Right lobe of liver (tissue), 4 donors: ENCODE data around the gene ECHDC3.

ENCODE experiments used
- POLR2A ChIP-seq: fragments of 450-650 bp; IDR thresholded peaks from one replicate; pipeline ENCODE4 v1.6.1; 2017; ENCODE audit warnings: antibody characterized with exemption, mild to moderate bottlenecking
- TF ChIP-seq, protein P1 (sequence below), 4 donors: fragments of 200-600 bp in 3 of 4; fragments of 450-650 bp in 1 of 4; IDR thresholded peaks; one replicate each; pipeline versions ENCODE4 v1.5.1 to v1.8.0; 2016 to 2022; ENCODE audit warnings: antibody characterized with exemption in 4 of 4, mild to moderate bottlenecking in 2 of 4
- donor health status: DM: no; HTN: no; CAD: no.
- donor health status: DM: no; HTN: no; CAD: no.
- donor health status: DM: no; HTN: yes; CAD: no.

DNA sequence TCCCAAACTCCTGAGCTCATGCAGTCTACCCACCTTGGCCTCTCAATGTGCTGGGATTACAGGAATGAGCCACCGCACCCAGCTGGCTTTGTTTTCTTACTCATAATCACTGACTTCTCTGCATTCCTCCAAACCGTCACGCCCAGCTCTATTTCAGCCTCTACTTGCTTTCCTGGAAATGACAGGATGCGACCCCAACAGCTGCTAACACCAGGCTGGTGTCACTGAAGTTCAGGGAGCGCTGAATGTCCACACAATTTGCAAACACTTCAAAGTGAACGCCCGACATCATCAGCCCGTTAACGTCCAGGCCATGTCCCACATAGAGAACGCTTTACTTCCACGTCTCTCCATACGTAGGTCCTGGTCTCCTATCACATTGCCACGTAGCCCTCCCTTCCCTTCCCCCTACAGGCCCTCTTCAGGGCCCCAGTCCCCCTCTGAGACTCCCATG, 68.2 kb downstream of the ECHDC3 start:
- TF ChIP-seq, protein P1, sequence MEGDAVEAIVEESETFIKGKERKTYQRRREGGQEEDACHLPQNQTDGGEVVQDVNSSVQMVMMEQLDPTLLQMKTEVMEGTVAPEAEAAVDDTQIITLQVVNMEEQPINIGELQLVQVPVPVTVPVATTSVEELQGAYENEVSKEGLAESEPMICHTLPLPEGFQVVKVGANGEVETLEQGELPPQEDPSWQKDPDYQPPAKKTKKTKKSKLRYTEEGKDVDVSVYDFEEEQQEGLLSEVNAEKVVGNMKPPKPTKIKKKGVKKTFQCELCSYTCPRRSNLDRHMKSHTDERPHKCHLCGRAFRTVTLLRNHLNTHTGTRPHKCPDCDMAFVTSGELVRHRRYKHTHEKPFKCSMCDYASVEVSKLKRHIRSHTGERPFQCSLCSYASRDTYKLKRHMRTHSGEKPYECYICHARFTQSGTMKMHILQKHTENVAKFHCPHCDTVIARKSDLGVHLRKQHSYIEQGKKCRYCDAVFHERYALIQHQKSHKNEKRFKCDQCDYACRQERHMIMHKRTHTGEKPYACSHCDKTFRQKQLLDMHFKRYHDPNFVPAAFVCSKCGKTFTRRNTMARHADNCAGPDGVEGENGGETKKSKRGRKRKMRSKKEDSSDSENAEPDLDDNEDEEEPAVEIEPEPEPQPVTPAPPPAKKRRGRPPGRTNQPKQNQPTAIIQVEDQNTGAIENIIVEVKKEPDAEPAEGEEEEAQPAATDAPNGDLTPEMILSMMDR (IDR thresholded peaks at IDR 0.05) = no peak
- no peak for TF ChIP-seq POLR2A
